Left ventricle myocardium inferior (tissue), 1 donor: ENCODE data around the gene REG1A. TPM values are rescaled to one million over a fixed set of nuclear protein-coding genes. Genes with fewer than 3 reads are reported as not detected.

ENCODE experiments used
- DNase-seq: peaks from one replicate; pipeline ENCODE4 v3.0.0-alpha.2; 2020
- H3K27ac ChIP-seq: fragments of 200-600 bp; replicated peaks from 2 replicates; pipeline ENCODE4 v1.8.0; 2021
- H3K27me3 ChIP-seq: fragments of 200-600 bp; 2 replicates; pipeline ENCODE4 v1.8.0; 2021; ENCODE audit warnings: low read depth
- H3K36me3 ChIP-seq: fragments of 200-600 bp; 2 replicates; pipeline ENCODE4 v1.8.0; 2021
- H3K4me1 ChIP-seq: fragments of 200-600 bp; 2 replicates; pipeline ENCODE4 v1.8.0; 2021
- H3K4me3 ChIP-seq: fragments of 200-600 bp; 2 replicates; pipeline ENCODE4 v1.8.0; 2021; ENCODE audit warnings: mild to moderate bottlenecking, moderate library complexity
- H3K9me3 ChIP-seq: fragments of 200-600 bp; replicated peaks from 2 replicates; pipeline ENCODE4 v1.8.0; 2021
- intact Hi-C: fragments of 100-400 bp; cut with micrococcal nuclease; formaldehyde crosslinking; loops from one replicate; pipeline ENCODE4 v1.11.0; 2022
- total RNA-seq: library from RNA; stranded (reverse); fragmentation: NEBNext Ultra II Directional; extraction: Animal tissue kit (Norgen Biotek cat#: 25700); gene quantifications from one replicate; pipeline ENCODE4 v1.2.1, GENCODE V29; 2021
- TF ChIP-seq, protein P1 (sequence below): fragments of 200-600 bp; IDR thresholded peaks from 2 replicates; pipeline ENCODE4 v1.8.0; 2021; ENCODE audit warnings: antibody characterized with exemption, mild to moderate bottlenecking, borderline replicate concordance
- donor health status: DM: no; HTN: yes; CAD: no; lungs with severe emphysema.

The REG1A gene
- total RNA-seq, 1 donor from 2014 or later = not detected

DNA sequence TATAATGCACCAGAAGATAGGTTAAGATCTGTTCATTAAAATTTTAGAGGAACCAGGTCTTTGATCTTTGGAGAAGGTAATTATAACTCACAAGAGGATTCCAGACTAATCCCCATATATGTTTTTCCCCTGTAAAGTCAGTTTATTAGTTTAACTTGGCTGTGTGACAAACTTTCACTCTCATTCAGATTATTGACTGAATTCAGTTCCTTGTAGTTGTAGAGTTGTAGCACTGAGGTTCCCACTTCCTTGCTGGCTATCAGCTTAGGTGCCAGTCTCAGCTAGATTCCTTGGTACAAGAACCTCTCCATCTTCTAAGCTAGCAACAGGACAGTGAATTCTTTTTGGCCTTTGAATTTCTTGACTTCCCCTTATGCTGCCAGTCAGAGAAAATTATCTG, 19.1 kb downstream of the REG1A start:
- H3K36me3 ChIP-seq = no peaks in the 10 kb centered on the region
- DNase-seq = no peak

DNA sequence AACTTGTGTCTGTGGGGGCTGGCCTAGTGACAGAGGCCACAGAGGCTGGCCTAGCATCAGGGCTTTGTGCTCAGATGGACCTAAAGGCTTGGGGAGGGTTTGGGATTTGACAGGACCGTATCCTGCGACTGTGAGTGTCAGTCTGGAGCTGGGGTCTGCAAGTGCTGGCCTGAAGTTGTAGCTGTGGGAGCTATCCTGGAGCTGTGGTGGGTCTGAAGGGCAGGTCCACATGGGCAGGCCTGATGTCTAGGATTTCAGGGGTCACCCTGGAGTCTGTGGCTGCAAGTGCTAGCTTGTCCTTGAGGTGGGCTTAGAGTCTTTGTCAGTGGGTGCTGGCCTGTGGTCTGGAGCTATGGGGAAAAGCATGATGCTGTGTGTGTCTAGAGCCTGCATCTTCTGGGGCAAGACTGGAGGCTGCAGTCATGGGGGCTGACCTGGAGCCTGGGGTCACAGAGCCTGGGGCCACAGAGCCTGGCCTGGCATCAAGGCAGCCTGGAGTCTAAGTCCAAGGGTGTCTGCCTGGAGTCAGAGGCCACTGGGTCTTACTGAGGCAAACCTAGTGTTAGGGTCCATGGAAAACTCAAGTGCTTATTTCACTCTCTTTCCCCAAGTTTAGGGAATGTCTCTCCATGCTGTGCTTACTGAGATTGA, 35.7 kb downstream of the REG1A start:
- Histone ChIP-seq H3K9me3 (no peaks in the 10 kb centered on the region), H3K36me3 (no peaks in the 10 kb centered on the region), H3K27ac (no peak overlapping the region), H3K4me1 (no peaks in the 10 kb centered on the region), H3K4me3 (no peak overlapping the region), H3K27me3 (no peaks in the 10 kb centered on the region)
- TF ChIP-seq, protein P1, sequence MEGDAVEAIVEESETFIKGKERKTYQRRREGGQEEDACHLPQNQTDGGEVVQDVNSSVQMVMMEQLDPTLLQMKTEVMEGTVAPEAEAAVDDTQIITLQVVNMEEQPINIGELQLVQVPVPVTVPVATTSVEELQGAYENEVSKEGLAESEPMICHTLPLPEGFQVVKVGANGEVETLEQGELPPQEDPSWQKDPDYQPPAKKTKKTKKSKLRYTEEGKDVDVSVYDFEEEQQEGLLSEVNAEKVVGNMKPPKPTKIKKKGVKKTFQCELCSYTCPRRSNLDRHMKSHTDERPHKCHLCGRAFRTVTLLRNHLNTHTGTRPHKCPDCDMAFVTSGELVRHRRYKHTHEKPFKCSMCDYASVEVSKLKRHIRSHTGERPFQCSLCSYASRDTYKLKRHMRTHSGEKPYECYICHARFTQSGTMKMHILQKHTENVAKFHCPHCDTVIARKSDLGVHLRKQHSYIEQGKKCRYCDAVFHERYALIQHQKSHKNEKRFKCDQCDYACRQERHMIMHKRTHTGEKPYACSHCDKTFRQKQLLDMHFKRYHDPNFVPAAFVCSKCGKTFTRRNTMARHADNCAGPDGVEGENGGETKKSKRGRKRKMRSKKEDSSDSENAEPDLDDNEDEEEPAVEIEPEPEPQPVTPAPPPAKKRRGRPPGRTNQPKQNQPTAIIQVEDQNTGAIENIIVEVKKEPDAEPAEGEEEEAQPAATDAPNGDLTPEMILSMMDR = no peak
- intact Hi-C loops = no loop called here
- no peak for DNase-seq

More for the DNA sequence above, 19.1 kb downstream of the REG1A start:
- intact Hi-C loops = no loop called here
- Histone ChIP-seq H3K4me1 (no peaks in the 10 kb centered on the region), H3K4me3 (no peak overlapping the region), H3K27me3 (no peaks in the 10 kb centered on the region), H3K9me3 (no peaks in the 10 kb centered on the region), H3K27ac (no peak overlapping the region)
- TF ChIP-seq, protein P1 = no peak

DNA sequence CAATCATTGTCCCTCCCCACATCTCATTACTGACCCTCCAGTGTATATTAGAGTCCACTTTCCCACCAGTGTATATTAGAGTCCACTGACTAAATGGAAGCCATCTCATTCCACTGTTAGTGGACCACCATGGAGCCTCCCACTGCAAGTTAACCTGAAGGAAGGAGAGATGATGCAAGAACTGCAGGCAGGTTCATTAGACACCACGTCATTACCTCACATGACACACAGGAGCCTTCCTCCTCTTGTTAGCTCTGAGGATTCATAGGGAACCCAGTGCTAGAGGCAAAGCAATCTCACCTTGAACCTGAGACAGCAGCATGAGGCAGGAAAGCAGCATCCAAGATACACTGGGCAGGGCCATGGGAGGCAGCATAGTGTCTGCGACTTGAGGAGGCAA, 38.7 kb downstream of the REG1A start:
- no peak overlapping the region for H3K27ac ChIP-seq
- H3K4me3 ChIP-seq = no peak overlapping the region
- H3K36me3 ChIP-seq = no peaks in the 10 kb centered on the region
- no peaks in the 10 kb centered on the region for H3K4me1 ChIP-seq
- DNase-seq = no peak
- H3K27me3 ChIP-seq = no peaks in the 10 kb centered on the region
- intact Hi-C loops = no loop called here
- H3K9me3 ChIP-seq = no peaks in the 10 kb centered on the region
- TF ChIP-seq, protein P1 = no peak

DNA sequence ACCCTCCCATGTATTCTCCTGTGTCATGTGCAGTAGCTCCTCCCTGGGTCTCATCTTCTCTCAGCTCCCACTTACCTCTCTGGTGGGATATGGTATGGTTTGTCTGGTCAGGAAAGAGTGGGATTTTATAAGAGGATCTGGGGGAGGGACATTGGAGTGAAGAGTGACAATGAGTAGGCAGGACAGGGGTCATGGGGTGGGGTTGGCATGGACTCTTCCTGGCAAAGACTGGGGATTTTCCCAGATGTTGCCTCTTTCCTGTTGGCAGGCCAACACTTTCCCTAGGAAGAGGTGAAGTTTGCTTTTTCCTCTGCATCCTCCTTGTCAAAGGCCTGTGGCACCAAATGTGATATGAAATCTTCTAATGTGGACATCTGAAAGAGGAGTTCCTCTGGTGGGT, 39.4 kb downstream of the REG1A start, which contains the start of gene REG3A:
REG3A (minus strand) TSS at position 101 of the 400 bp plus-strand sequence. CDS start 348 bp downstream, outside the sequence.
- intact Hi-C loops = no loop called here
- Histone ChIP-seq H3K36me3 (no peaks in the 10 kb centered on the region), H3K4me1 (no peaks in the 10 kb centered on the region), H3K27me3 (no peaks in the 10 kb centered on the region), H3K27ac (no peak within 1 kb of the TSS), H3K4me3 (no peak within 1 kb of the TSS), H3K9me3 (no peaks in the 10 kb centered on the region)
- TF ChIP-seq, protein P1 = no peak
- DNase-seq = no peak

DNA sequence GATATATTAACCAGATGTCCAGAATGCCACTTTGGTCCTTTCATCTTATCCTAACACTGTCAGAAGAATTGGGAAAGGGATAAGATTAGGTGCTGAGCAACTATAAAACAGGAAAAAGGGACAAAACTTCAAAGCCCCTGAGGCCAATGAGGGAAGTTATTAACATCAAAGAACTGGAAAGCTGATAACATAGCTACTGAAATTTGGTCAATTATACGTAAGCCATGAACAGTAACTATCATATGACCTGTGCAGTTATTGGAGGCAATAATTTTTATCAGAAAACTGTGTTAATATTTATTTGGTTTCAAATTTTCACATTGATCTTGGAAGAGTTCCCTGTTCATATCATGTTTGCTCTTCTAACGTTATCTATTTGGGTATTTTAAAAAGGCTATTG, 41.8 kb downstream of the REG1A start:
- Histone ChIP-seq H3K4me3 (no peak overlapping the region), H3K27me3 (no peaks in the 10 kb centered on the region), H3K4me1 (no peaks in the 10 kb centered on the region), H3K9me3 (no peaks in the 10 kb centered on the region), H3K27ac (no peak overlapping the region), H3K36me3 (no peaks in the 10 kb centered on the region)
- DNase-seq = no peak
- intact Hi-C loops = no loop called here
- TF ChIP-seq, protein P1 = no peak
